H7 (cell line): Measurements from ENCODE around the gene PARD3B. TPM values are rescaled to one million over a fixed set of nuclear protein-coding genes. Genes with fewer than 3 reads are reported as not detected.

Experiments used
- DNase-seq: peaks from one replicate; pipeline ENCODE4 v3.0.0; 2012
- H3K27me3 ChIP-seq: 2 replicates; pipeline ENCODE4 v1.6.0; 2011; ENCODE audit warnings: mild to moderate bottlenecking, low read length; ENCODE audit not compliant: control insufficient read depth, insufficient read depth
- H3K36me3 ChIP-seq: replicated peaks from 2 replicates; pipeline ENCODE4 v1.5.1; 2011; ENCODE audit warnings: low read length; ENCODE audit not compliant: control insufficient read depth, insufficient read depth
- H3K4me3 ChIP-seq: 2 replicates; pipeline ENCODE4 v1.5.1; 2011; ENCODE audit warnings: low read depth, mild to moderate bottlenecking, control low read depth, low read length, moderate library complexity; ENCODE audit not compliant: insufficient read depth
- total RNA-seq: library from RNA; depleted of rRNA; stranded (reverse); fragments of >200 nt; shearing (Covaris generic); gene quantifications from 2 replicates; pipeline ENCODE4 v1.2.3, GENCODE V29; 2014

Gene PARD3B
- total RNA-seq, 1 experiment from 2014 or later, result 2.3 TPM

- no peaks in the 10 kb centered on the region for H3K36me3 ChIP-seq
- no peak overlapping the region for H3K4me3 ChIP-seq
- no peaks in the 10 kb centered on the region for H3K27me3 ChIP-seq
- DNase-seq, result no peak
Measured at GRCh38 chr2:205284334-205284733, 739.1 kb downstream of the PARD3B start.

- no peak overlapping the region for H3K4me3 ChIP-seq
- no peaks in the 10 kb centered on the region for H3K27me3 ChIP-seq
- DNase-seq, result no peak
- H3K36me3 ChIP-seq, result no peaks in the 10 kb centered on the region; the same call in 1 of the 2 replicates
Measured at GRCh38 chr2:205287316-205287715, 742.0 kb downstream of the PARD3B start.

GRCh38 chr2:205288686-205289085, 743.4 kb downstream of the PARD3B start:
- no peak for DNase-seq
- no peaks in the 10 kb centered on the region; the same call in 1 of the 2 replicates for H3K36me3 ChIP-seq
- H3K4me3 ChIP-seq, result no peak overlapping the region
- no peaks in the 10 kb centered on the region for H3K27me3 ChIP-seq

GRCh38 chr2:205290299-205290698, 745.0 kb downstream of the PARD3B start:
- no peak for DNase-seq
- no peaks in the 10 kb centered on the region; the same call in 1 of the 2 replicates for H3K36me3 ChIP-seq
- no peaks in the 10 kb centered on the region for H3K27me3 ChIP-seq
- H3K4me3 ChIP-seq, result no peak overlapping the region

- no peak for DNase-seq
- no peaks in the 10 kb centered on the region; the same call in 1 of the 2 replicates for H3K36me3 ChIP-seq
- H3K27me3 ChIP-seq, result no peaks in the 10 kb centered on the region
- H3K4me3 ChIP-seq, result no peak overlapping the region
Measured at GRCh38 chr2:205292665-205293295, 747.5 kb downstream of the PARD3B start.

- H3K36me3 ChIP-seq, result no peaks in the 10 kb centered on the region; the same call in 1 of the 2 replicates
- no peak for DNase-seq
- no peak overlapping the region for H3K4me3 ChIP-seq
- H3K27me3 ChIP-seq, result no peaks in the 10 kb centered on the region
Measured at GRCh38 chr2:205293559-205293958, 748.3 kb downstream of the PARD3B start.

GRCh38 chr2:205296959-205297358, 751.7 kb downstream of the PARD3B start:
- DNase-seq, result no peak
- Histone ChIP-seq H3K4me3 (no peak overlapping the region), H3K36me3 (no peaks in the 10 kb centered on the region), H3K27me3 (no peaks in the 10 kb centered on the region)

GRCh38 chr2:205297368-205297767, 752.1 kb downstream of the PARD3B start:
- H3K36me3 ChIP-seq, result no peaks in the 10 kb centered on the region
- H3K4me3 ChIP-seq, result no peak overlapping the region
- DNase-seq, result peak; percentile 7
- no peaks in the 10 kb centered on the region for H3K27me3 ChIP-seq

- Histone ChIP-seq H3K36me3 (no peaks in the 10 kb centered on the region), H3K27me3 (no peaks in the 10 kb centered on the region), H3K4me3 (no peak overlapping the region)
- no peak for DNase-seq
Measured at GRCh38 chr2:205297846-205298245, 752.6 kb downstream of the PARD3B start.

- H3K27me3 ChIP-seq, result no peaks in the 10 kb centered on the region
- DNase-seq, result no peak
- H3K36me3 ChIP-seq, result no peaks in the 10 kb centered on the region
- no peak overlapping the region for H3K4me3 ChIP-seq
Measured at GRCh38 chr2:205311201-205311600, 765.9 kb downstream of the PARD3B start.

GRCh38 chr2:205321231-205321630, 776.0 kb downstream of the PARD3B start:
- Histone ChIP-seq H3K27me3 (no peaks in the 10 kb centered on the region), H3K36me3 (no peaks in the 10 kb centered on the region), H3K4me3 (no peak overlapping the region)
- DNase-seq, result no peak

GRCh38 chr2:205323929-205324328, 778.7 kb downstream of the PARD3B start:
- Histone ChIP-seq H3K36me3 (no peaks in the 10 kb centered on the region), H3K4me3 (no peak overlapping the region), H3K27me3 (no peaks in the 10 kb centered on the region)
- no peak for DNase-seq

GRCh38 chr2:205324355-205324754, 779.1 kb downstream of the PARD3B start:
- H3K4me3 ChIP-seq, result no peak overlapping the region
- no peak for DNase-seq
- H3K27me3 ChIP-seq, result no peaks in the 10 kb centered on the region
- H3K36me3 ChIP-seq, result no peaks in the 10 kb centered on the region

- Histone ChIP-seq H3K27me3 (no peaks in the 10 kb centered on the region), H3K36me3 (no peaks in the 10 kb centered on the region), H3K4me3 (no peak overlapping the region)
- DNase-seq, result no peak
Measured at GRCh38 chr2:205333351-205333750, 788.1 kb downstream of the PARD3B start.

GRCh38 chr2:205337274-205337673, 792.0 kb downstream of the PARD3B start:
- DNase-seq, result no peak

GRCh38 chr2:205338156-205338555, 792.9 kb downstream of the PARD3B start:
- no peak for DNase-seq
- Histone ChIP-seq H3K27me3 (no peaks in the 10 kb centered on the region), H3K4me3 (no peak overlapping the region), H3K36me3 (no peaks in the 10 kb centered on the region)

More at GRCh38 chr2:205337274-205337673, 792.0 kb downstream of the PARD3B start:
- Histone ChIP-seq H3K27me3 (no peaks in the 10 kb centered on the region), H3K4me3 (no peak overlapping the region), H3K36me3 (no peaks in the 10 kb centered on the region)
